GM18519 (cell line): ENCODE results near the gene NCDN.

Experiments
- ATAC-seq: cut with Tn5 transposase; IDR thresholded peaks from one replicate; pipeline ENCODE4 v1.9.1; 2021; ENCODE audit warnings: mild to moderate bottlenecking, moderate library complexity; ENCODE audit not compliant: unreplicated experiment, low FRiP score

NCDN gene

GRCh38 chr1:35554266-35555211, 3.1 kb upstream of the NCDN start:
- no peak for ATAC-seq

- ATAC-seq, result no peak
These were observed 2.4 kb upstream of the NCDN start for GRCh38 chr1:35555212-35555584.

DNA sequence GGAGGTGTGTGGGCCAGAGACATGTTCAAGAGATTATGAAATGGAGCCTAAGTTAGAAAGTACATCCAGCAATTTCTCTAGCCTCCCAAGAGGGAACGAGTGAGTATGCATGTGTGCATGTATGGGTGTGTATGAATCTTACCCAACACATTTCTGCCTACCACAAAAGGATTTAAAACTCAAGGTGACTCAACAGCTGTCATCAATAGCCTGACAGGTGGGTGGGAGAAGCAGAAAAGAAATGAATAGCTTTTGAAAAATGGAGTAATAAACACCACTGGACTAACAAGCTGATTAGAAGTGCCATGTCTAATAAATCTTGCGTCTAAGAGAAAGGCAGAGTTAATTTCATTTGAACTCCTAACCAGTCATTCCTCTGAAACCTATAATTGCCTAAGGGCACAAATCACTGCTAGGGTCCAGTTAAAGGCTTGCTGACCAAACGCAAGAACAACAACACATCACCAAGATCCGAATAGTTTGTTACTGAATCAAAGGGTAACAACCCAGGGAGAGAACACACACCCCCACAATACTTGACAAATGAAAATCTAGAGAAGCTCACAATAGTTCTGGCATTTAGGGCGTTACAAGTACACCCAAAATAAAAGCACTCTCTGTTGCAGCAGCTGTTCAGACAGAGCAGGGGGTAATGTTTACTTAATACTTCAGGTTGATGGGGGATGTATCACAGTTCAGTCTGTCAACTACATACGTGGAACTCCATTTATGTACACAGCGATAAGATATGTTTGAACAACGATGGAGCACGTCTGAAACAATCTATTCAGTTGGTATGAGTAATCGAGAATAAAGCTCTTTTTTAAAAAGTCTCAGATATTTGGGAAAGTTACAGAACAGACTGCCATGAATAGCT, 1.8 kb upstream of the NCDN start:
- no peak for ATAC-seq

DNA sequence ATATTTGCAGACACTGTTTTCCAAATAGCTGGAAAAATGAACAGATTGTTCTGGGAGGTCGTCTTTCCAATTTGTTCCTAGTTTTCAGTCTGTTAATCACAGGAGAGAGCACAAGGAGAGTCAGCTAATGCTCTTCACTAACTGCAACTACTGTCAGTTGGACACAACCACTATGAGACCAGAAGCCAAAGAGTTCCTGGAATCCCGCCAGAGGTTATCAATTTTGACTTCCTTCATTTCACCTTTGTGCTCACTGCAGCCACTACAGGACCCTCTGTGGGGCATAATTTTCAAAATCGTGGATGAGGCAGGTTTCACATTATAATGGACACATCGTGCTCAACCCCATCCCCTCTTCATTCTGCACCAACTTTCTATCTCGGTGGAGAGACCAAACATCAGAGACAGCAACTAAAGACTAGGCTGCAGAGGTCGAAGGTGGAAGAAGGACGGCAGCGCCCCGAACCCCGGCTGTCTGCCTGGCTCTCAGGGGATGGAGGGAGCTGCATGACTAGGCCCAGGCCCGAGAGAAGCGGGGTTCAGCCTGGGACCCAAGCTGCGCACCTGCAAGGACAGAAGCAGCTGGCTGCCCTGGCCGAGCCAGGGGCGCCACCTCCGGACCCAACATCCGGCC, 998 bp upstream of the NCDN start:
- no peak for ATAC-seq

GRCh38 chr1:35557118-35557610, 435 bp upstream of the NCDN start, which contains the start of gene KIAA0319L:
TSS of gene KIAA0319L (minus strand) at chr1:35557403. CDS start at chr1:35554491, 2,912 bp downstream.
- ATAC-seq, result peak; percentile 37

DNA sequence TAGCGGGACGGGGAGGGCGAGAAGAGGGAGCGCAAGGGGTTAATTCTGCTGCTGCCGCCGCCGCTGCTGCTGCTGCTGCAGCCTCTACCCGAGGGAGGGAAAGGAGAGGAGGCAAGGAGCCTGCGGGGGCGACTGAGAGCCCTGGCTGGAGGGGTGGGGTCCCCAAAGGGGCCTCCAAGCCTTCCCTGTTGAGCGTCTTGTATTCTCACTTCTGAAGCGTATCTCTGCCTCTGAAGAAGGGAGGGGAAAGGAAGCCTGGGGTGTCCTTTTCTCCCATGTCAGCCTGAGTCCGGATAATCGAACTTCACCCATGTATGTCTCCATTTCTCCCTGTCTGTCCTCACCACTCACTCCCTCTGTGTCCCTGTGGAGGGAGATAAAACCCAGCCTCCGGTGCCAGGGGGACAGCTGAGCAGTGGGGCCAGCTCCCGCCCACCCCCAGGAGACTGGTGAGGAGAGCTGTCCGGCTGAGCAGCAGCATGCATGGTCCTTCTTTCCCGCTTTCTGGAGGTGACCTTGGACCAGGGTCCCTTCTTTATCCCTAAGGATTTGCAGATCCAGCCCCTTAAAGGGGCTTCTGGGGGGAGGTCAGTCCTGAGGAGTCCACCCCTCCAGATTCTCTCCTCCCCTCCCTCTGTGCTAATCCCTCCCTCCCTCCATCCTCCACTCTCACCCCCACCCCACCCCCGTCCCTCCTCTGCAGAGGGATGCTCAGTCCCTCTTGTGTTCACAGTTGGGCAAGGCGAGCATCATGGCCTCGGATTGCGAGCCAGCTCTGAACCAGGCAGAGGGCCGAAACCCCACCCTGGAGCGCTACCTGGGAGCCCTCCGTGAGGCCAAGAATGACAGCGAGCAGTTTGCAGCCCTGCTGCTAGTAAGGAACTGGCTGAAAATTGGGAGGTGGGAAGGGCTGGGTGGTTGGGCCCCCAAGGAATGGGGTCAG, 1.0 kb downstream of the NCDN start:
- ATAC-seq, result no peak

- no peak for ATAC-seq
These were observed 1.8 kb downstream of the NCDN start for GRCh38 chr1:35559317-35559944.

GRCh38 chr1:35560256-35561225, 2.9 kb downstream of the NCDN start:
- ATAC-seq, result no peak

GRCh38 chr1:35561297-35561971, 3.8 kb downstream of the NCDN start:
- ATAC-seq, result no peak

DNA sequence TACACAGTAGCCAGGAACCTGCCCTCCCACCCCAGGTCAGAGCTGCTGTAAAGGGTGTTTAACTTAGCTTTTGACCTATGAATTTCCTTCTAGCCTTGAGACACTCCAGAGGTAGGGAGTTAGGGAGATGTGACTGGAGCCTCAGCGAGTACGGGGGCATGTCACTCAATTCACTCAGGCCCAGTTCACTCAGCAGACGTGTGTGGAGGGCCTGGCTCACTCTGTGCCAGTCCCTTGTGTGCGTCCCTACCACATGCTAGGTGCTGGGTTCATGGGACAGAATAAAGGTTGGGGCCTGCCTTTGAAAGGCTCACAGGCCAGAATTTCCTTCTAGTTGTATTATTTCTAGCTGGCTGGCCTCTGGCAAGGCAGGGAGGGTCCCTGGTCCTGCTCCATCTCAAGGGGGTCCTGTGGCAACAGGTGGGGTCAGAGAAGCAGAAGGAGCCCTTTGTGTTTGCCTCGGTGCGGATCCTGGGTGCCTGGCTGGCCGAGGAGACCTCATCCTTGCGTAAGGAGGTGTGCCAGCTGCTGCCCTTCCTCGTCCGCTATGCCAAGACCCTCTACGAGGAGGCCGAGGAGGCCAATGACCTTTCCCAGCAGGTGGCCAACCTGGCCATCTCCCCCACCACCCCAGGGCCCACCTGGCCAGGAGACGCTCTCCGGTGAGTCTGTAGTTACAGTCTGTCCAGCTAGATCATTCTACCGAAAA, 4.5 kb downstream of the NCDN start:
- ATAC-seq, result no peak

DNA sequence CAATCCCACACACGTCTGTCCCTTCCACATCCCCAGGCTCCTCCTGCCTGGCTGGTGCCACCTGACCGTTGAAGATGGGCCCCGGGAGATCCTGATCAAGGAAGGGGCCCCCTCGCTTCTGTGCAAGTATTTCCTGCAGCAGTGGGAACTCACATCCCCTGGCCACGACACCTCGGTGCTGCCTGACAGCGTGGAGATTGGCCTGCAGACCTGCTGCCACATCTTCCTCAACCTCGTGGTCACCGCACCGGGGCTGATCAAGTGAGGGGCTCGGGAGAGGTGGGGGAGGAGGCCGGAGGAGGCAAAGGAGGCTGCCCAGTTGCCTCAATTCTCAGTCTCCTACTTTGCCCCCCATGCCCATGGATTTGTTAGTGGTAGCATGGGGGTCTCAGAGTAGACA, 5.6 kb downstream of the NCDN start:
- ATAC-seq, result no peak

GRCh38 chr1:35564037-35564883, 6.7 kb downstream of the NCDN start:
- no peak for ATAC-seq

GRCh38 chr1:35564884-35565741, 7.5 kb downstream of the NCDN start:
- no peak for ATAC-seq

GRCh38 chr1:35565742-35566133, 8.1 kb downstream of the NCDN start:
- ATAC-seq, result no peak

- no peak for ATAC-seq
These were observed 10.5 kb downstream of the NCDN start for GRCh38 chr1:35567947-35568558.
